ENCODE data around the gene RNF130.

DNA sequence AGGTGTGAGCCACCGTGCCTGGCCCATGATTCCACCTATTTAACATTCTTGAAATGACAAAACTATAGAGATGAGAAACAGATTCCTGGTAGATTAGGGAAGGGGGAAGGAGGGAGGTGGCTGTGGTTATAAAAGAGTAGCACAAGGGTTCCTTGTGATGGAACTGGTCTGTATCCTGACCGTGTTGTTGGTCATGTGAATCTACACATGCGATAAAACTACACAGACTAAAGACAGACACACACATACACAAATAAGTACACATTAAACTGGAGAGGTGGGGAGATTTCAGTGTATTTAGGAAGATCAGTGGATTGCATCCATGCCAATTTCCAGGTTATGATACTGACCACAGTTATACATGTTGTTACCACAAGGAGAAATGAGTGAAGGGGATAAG, 60.9 kb downstream of the RNF130 start:
- no peak for TF ChIP-seq EZH2 (IDR thresholded peaks at IDR 0.05; ENCODE audit: low read length, missing control alignments)
- TF ChIP-seq, protein P1, sequence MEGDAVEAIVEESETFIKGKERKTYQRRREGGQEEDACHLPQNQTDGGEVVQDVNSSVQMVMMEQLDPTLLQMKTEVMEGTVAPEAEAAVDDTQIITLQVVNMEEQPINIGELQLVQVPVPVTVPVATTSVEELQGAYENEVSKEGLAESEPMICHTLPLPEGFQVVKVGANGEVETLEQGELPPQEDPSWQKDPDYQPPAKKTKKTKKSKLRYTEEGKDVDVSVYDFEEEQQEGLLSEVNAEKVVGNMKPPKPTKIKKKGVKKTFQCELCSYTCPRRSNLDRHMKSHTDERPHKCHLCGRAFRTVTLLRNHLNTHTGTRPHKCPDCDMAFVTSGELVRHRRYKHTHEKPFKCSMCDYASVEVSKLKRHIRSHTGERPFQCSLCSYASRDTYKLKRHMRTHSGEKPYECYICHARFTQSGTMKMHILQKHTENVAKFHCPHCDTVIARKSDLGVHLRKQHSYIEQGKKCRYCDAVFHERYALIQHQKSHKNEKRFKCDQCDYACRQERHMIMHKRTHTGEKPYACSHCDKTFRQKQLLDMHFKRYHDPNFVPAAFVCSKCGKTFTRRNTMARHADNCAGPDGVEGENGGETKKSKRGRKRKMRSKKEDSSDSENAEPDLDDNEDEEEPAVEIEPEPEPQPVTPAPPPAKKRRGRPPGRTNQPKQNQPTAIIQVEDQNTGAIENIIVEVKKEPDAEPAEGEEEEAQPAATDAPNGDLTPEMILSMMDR (conservative IDR thresholded peaks at IDR 0.05 in 1 of 2, IDR thresholded peaks at IDR 0.05 in 1 of 2; ENCODE audit: low read depth in 1 of 2, low read length in 2 of 2), result no peak

Measured in fibroblast of lung (primary cell).